ENCODE measurements around the gene BST1. TPM values are rescaled to one million over a fixed set of nuclear protein-coding genes. Genes with fewer than 3 reads are reported as not detected.

The BST1 gene
- total RNA-seq, 1 experiment from 2014 or later: 3.0 TPM

DNA sequence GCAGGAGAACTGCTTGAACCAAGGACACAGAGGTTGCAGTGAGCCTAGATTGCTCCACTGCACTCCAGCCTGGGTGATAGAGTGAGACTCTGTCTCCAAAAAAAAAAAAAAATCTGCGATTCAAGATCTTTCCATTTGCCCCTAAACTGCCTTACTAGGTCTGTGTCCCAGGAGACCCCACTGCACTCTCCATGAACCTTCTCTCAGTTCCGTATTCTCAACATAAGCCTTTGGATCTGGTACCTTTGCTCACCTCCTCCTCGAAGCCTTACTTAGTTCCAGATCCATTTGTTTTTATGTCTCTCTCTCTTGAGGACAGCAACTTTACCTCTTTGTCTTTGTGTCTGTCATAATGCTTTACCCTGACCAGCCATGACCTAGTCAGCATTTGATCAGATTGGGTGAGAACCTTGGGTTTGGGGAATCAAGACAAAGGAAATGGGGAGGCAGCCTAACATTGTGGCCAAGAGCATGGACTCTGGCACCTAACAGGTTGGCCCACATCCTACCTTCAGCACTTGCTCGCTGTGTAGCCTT is 33.7 kb downstream of the BST1 start:
- in situ Hi-C loops (cut with HindIII; ENCODE audit: low pct_unique_long_range_greater_than_20kb, low sequenced_read_pairs): no loop called here
- ATAC-seq (no peak), DNase-seq (ENCODE audit: low read depth, low spot score) (no peak)
- Histone ChIP-seq H3K27ac (ENCODE audit: low read length) (no peak overlapping the region), H3K4me1 (ENCODE audit: control insufficient read depth, insufficient read depth, low read length) (no peaks in the 10 kb centered on the region), H3K27me3 (ENCODE audit: control insufficient read depth, insufficient read depth, low read length) (no peaks in the 10 kb centered on the region), H3K4me3 (ENCODE audit: low read depth in 2 of 2, low read length in 2 of 2) (no peak overlapping the region), H3K36me3 (ENCODE audit: control insufficient read depth, insufficient read depth, low read length) (no peaks in the 10 kb centered on the region), H3K9me3 (ENCODE audit: control insufficient read depth, insufficient read depth, low read depth, low read length) (no peaks in the 10 kb centered on the region)
- intact Hi-C loops (cut with micrococcal nuclease; ENCODE audit: unreplicated experiment): loop anchor here (10.0 kb wide), 1 partner anchor 218 kb away; no protein-coding TSS in a partner anchor
- ChIA-PET CTCF (no interaction called here), POLR2A (no interaction called here)
- TF ChIP-seq, protein P1, sequence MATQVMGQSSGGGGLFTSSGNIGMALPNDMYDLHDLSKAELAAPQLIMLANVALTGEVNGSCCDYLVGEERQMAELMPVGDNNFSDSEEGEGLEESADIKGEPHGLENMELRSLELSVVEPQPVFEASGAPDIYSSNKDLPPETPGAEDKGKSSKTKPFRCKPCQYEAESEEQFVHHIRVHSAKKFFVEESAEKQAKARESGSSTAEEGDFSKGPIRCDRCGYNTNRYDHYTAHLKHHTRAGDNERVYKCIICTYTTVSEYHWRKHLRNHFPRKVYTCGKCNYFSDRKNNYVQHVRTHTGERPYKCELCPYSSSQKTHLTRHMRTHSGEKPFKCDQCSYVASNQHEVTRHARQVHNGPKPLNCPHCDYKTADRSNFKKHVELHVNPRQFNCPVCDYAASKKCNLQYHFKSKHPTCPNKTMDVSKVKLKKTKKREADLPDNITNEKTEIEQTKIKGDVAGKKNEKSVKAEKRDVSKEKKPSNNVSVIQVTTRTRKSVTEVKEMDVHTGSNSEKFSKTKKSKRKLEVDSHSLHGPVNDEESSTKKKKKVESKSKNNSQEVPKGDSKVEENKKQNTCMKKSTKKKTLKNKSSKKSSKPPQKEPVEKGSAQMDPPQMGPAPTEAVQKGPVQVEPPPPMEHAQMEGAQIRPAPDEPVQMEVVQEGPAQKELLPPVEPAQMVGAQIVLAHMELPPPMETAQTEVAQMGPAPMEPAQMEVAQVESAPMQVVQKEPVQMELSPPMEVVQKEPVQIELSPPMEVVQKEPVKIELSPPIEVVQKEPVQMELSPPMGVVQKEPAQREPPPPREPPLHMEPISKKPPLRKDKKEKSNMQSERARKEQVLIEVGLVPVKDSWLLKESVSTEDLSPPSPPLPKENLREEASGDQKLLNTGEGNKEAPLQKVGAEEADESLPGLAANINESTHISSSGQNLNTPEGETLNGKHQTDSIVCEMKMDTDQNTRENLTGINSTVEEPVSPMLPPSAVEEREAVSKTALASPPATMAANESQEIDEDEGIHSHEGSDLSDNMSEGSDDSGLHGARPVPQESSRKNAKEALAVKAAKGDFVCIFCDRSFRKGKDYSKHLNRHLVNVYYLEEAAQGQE (IDR thresholded peaks at IDR 0.05; ENCODE audit: insufficient read depth in 1 of 2, low read depth in 2 of 2, low read length in 1 of 2): no peak
- TF ChIP-seq SIN3A (IDR thresholded peaks at IDR 0.05; ENCODE audit: borderline replicate concordance, insufficient read depth, low read depth, low read length): no peak
- TF ChIP-seq, protein P2, sequence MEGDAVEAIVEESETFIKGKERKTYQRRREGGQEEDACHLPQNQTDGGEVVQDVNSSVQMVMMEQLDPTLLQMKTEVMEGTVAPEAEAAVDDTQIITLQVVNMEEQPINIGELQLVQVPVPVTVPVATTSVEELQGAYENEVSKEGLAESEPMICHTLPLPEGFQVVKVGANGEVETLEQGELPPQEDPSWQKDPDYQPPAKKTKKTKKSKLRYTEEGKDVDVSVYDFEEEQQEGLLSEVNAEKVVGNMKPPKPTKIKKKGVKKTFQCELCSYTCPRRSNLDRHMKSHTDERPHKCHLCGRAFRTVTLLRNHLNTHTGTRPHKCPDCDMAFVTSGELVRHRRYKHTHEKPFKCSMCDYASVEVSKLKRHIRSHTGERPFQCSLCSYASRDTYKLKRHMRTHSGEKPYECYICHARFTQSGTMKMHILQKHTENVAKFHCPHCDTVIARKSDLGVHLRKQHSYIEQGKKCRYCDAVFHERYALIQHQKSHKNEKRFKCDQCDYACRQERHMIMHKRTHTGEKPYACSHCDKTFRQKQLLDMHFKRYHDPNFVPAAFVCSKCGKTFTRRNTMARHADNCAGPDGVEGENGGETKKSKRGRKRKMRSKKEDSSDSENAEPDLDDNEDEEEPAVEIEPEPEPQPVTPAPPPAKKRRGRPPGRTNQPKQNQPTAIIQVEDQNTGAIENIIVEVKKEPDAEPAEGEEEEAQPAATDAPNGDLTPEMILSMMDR (IDR thresholded peaks at IDR 0.05): no peak
- TF ChIP-seq POLR2AphosphoS5 (IDR thresholded peaks at IDR 0.05; ENCODE audit: low read depth, low read length): no peak
- no peak for TF ChIP-seq TCF7L2 (IDR thresholded peaks at IDR 0.05; ENCODE audit: low read depth, low read length)
- BruUV-seq (replicated peaks): no TSS peak

DNA sequence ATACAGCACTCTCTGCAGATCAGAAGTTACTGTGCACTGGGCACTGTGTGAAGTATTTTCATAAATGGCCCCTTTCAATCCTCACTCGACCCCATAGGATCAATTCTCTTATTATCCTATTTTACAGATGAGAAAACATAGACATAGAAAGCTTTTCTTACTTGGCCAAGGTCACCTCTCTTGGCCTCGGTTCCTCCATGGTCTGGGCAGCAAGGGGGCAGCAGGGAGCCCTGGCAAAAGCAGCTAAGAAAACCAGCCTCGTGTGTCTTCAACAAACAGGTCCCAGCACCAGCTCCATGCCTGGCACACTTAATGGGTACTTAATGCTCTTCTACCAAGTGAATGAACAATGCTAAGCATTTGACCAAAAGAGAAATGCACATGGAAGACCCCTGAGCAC is 34.4 kb downstream of the BST1 start:
- DNase-seq (ENCODE audit: low read depth, low spot score) (no peak), ATAC-seq (no peak)
- CTCF ChIA-PET: no interaction called here
- H3K9me3 ChIP-seq (ENCODE audit: control insufficient read depth, insufficient read depth, low read depth, low read length): no peaks in the 10 kb centered on the region
- no peak overlapping the region for H3K27ac ChIP-seq (ENCODE audit: low read length)
- H3K36me3 ChIP-seq (ENCODE audit: control insufficient read depth, insufficient read depth, low read length): no peaks in the 10 kb centered on the region
- no peaks in the 10 kb centered on the region for H3K27me3 ChIP-seq (ENCODE audit: control insufficient read depth, insufficient read depth, low read length)
- no peak for TF ChIP-seq POLR2AphosphoS5 (IDR thresholded peaks at IDR 0.05; ENCODE audit: low read depth, low read length)
- TF ChIP-seq SIN3A (IDR thresholded peaks at IDR 0.05; ENCODE audit: borderline replicate concordance, insufficient read depth, low read depth, low read length): no peak
- TF ChIP-seq, protein P2 (IDR thresholded peaks at IDR 0.05): no peak
- TF ChIP-seq TCF7L2 (IDR thresholded peaks at IDR 0.05; ENCODE audit: low read depth, low read length): no peak
- TF ChIP-seq, protein P1 (IDR thresholded peaks at IDR 0.05; ENCODE audit: insufficient read depth in 1 of 2, low read depth in 2 of 2, low read length in 1 of 2): no peak
- in situ Hi-C loops (cut with HindIII; ENCODE audit: low pct_unique_long_range_greater_than_20kb, low sequenced_read_pairs): no loop called here
- POLR2A ChIA-PET: no interaction called here
- H3K4me3 ChIP-seq (ENCODE audit: low read depth in 2 of 2, low read length in 2 of 2): no peak overlapping the region
- H3K4me1 ChIP-seq (ENCODE audit: control insufficient read depth, insufficient read depth, low read length): no peaks in the 10 kb centered on the region
- BruUV-seq (replicated peaks): no TSS peak
- intact Hi-C loops (cut with micrococcal nuclease; ENCODE audit: unreplicated experiment): loop anchor here (10.0 kb wide), 1 partner anchor 218 kb away; no protein-coding TSS in a partner anchor
